SKM-1 (cell line): ENCODE results near the gene USP17L27.
"Not testable (repeated sequence)": the region's sequence is repeated elsewhere in the genome, so short reads cannot be mapped to it uniquely, and the experiment has no call there.

Experiments
- DNase-seq: peaks from one replicate; lab custom pipeline; 2025; ENCODE audit not compliant: unreplicated experiment; lab: John Stamatoyannopoulos, UW

The USP17L27 gene

GRCh38 chr4:9343848-9344247 is at the start of gene USP17L27:
Gene USP17L27 (plus strand): TSS chr4:9344148. CDS start chr4:9344148, 0 bp downstream.
- not testable (repeated sequence) for DNase-seq

- DNase-seq: not testable (repeated sequence)
Measured at GRCh38 chr4:9324191-9324590, 19.8 kb upstream of the USP17L27 start.

- not testable (repeated sequence) for DNase-seq
Measured at GRCh38 chr4:9324865-9325264, 19.1 kb upstream of the USP17L27 start, which contains the start of gene USP17L24. Gene USP17L24 (plus strand): TSS chr4:9325165. CDS start chr4:9325165, 0 bp downstream.

GRCh38 chr4:9329611-9330010 is 14.3 kb upstream of the USP17L27 start, which contains the start of gene USP17L25:
Gene USP17L25 (plus strand): TSS chr4:9329911. CDS start chr4:9329911, 0 bp downstream.
- not testable (repeated sequence) for DNase-seq

- not testable (repeated sequence) for DNase-seq
Measured at GRCh38 chr4:9334358-9334757, 9.6 kb upstream of the USP17L27 start, which contains the start of gene USP17L26. Gene USP17L26 (plus strand): TSS chr4:9334658. CDS start chr4:9334658, 0 bp downstream.

GRCh38 chr4:9339103-9339502 is 4.8 kb upstream of the USP17L27 start, which contains the start of gene USP17L5:
Gene USP17L5 (plus strand): TSS chr4:9339403. CDS start chr4:9339403, 0 bp downstream.
- not testable (repeated sequence) for DNase-seq

GRCh38 chr4:9348593-9348992 is 4.6 kb downstream of the USP17L27 start, which contains the start of gene USP17L28:
Gene USP17L28 (plus strand): TSS chr4:9348893. CDS start chr4:9348893, 0 bp downstream.
- DNase-seq: not testable (repeated sequence)

- DNase-seq: not testable (repeated sequence)
Measured at GRCh38 chr4:9350866-9351265, 6.9 kb downstream of the USP17L27 start.

GRCh38 chr4:9353338-9353737 is 9.4 kb downstream of the USP17L27 start, which contains the start of gene USP17L29:
Gene USP17L29 (plus strand): TSS chr4:9353638. CDS start chr4:9353638, 0 bp downstream.
- not testable (repeated sequence) for DNase-seq

- not testable (repeated sequence) for DNase-seq
Measured at GRCh38 chr4:9362829-9363228, 18.9 kb downstream of the USP17L27 start, which contains the start of gene USP17L30. Gene USP17L30 (plus strand): TSS chr4:9363129. CDS start chr4:9363129, 0 bp downstream.

GRCh38 chr4:9379881-9380280 is 35.9 kb downstream of the USP17L27 start:
- not testable (repeated sequence) for DNase-seq

GRCh38 chr4:9381012-9381534 is 37.1 kb downstream of the USP17L27 start:
- DNase-seq: not testable (repeated sequence)

GRCh38 chr4:9384126-9384525 is 40.2 kb downstream of the USP17L27 start:
- DNase-seq: no peak

- DNase-seq: not testable (repeated sequence)
Measured at GRCh38 chr4:9389001-9389400, 45.1 kb downstream of the USP17L27 start.
